Stimulated activated CD8-positive, alpha-beta memory T cell treated with anti-CD3 and anti-CD28 coated beads, Interleukin-7, amount 100 ng/mL, for 48 hours (primary cell): ENCODE results near the gene AADACL3.

Source experiments
- DNase-seq, 2 donors: peaks; one replicate each; pipeline ENCODE4 v3.0.0-alpha.2; 2020; ENCODE audit warnings: low read depth in 1 of 2; ENCODE audit errors: extremely low read depth in 1 of 2

The AADACL3 gene

GRCh38 chr1:12764016-12764415 is 48.1 kb downstream of the AADACL3 start:
- DNase-seq = no peak

- no peak for DNase-seq
These were observed 53.1 kb downstream of the AADACL3 start for GRCh38 chr1:12769031-12769430.

GRCh38 chr1:12769976-12770505 is 54.1 kb downstream of the AADACL3 start:
- no peak for DNase-seq

- DNase-seq = no peak
These were observed 54.7 kb downstream of the AADACL3 start for GRCh38 chr1:12770620-12771019.

GRCh38 chr1:12771186-12771585 is 55.3 kb downstream of the AADACL3 start:
- DNase-seq = no peak

GRCh38 chr1:12772520-12772919 is 56.6 kb downstream of the AADACL3 start:
- DNase-seq = no peak

GRCh38 chr1:12773438-12773837 is 57.5 kb downstream of the AADACL3 start, which contains the start of gene PRAMEF12:
Gene PRAMEF12, plus strand, starts transcription at chr1:12773738. Its CDS starts 1,130 bp downstream, at chr1:12774868.
- DNase-seq = no peak

- no peak for DNase-seq
These were observed 59.0 kb downstream of the AADACL3 start for GRCh38 chr1:12774801-12775345.

- no peak for DNase-seq
These were observed 59.5 kb downstream of the AADACL3 start for GRCh38 chr1:12775443-12775842.

GRCh38 chr1:12776801-12777557 is 61.1 kb downstream of the AADACL3 start:
- DNase-seq = no peak
